ENCODE measurements around the gene NBAS. TPM values are rescaled to one million over a fixed set of nuclear protein-coding genes. Genes with fewer than 3 reads are reported as not detected.
A peak's percentile ranks its signal among the peaks of the same experiment; 100 is the strongest.

NBAS gene
- total and polyA plus RNA-seq, 2 of the 13 experiments (the other 11 are each of a cell fraction or from before 2014, with no cell fraction given), result 33.6 to 58.7 TPM

- TF ChIP-seq ARID5B (CRISPR knock-in tag; IDR thresholded peaks at IDR 0.05) (0 out of 2 replicates have a peak, but pooled peaks have one; percentile 23), HIVEP1 (CRISPR knock-in tag; IDR thresholded peaks at IDR 0.05) (no peak), TAF1 (CRISPR knock-in tag; IDR thresholded peaks at IDR 0.05) (no peak), TERF1 (CRISPR knock-in tag; IDR thresholded peaks at IDR 0.05) (no peak), NFIC (IDR thresholded peaks at IDR 0.05; ENCODE audit: low read length) (no peak), ETV5 (CRISPR knock-in tag; IDR thresholded peaks at IDR 0.05; ENCODE audit: borderline replicate concordance) (peak; percentile 50; the same call in 1 of the 2 replicates), ZNF552 (CRISPR knock-in tag; IDR thresholded peaks at IDR 0.05; ENCODE audit: borderline replicate concordance) (no peak), FIP1L1 (IDR thresholded peaks at IDR 0.05; ENCODE audit: borderline replicate concordance, insufficient read depth, low read depth, low read length) (no peak), GPN1 (CRISPR knock-in tag; IDR thresholded peaks at IDR 0.05; ENCODE audit: borderline replicate concordance) (no peak), GZF1 (CRISPR knock-in tag; IDR thresholded peaks at IDR 0.05) (no peak), ELF3 (CRISPR knock-in tag; IDR thresholded peaks at IDR 0.05) (peak; percentile 59; the same call in 1 of the 2 replicates), SRSF1 (optimal IDR thresholded peaks at IDR 0.05; ENCODE audit: low read depth, low read length) (no peak), PAXIP1 (CRISPR knock-in tag; conservative IDR thresholded peaks at IDR 0.05) (0 out of 2 replicates have a peak, but pooled peaks have one; percentile 30), CEBPB (IDR thresholded peaks at IDR 0.05; ENCODE audit: borderline replicate concordance, low read depth, low read length) (no peak), ZNF782 (CRISPR knock-in tag; IDR thresholded peaks at IDR 0.05; ENCODE audit: borderline replicate concordance) (no peak), CBFB (CRISPR knock-in tag; IDR thresholded peaks at IDR 0.05) (no peak), ZNF382 (CRISPR knock-in tag; IDR thresholded peaks at IDR 0.05; ENCODE audit: borderline replicate concordance) (no peak)
Measured at GRCh38 chr2:15521641-15522181, 39.4 kb downstream of the NBAS start (continued).

All from HepG2 (cell line).